H1 (cell line): Measurements from ENCODE around the gene TXNRD3. TPM values are rescaled to one million over a fixed set of nuclear protein-coding genes. Genes with fewer than 3 reads are reported as not detected.

Experiments used
- CTCF ChIA-PET: fragments of 300-600 bp; sonication (Branson Sonifier 250); formaldehyde crosslinking; loops from one replicate; lab custom pipeline; 2021; ENCODE audit not compliant: partially characterized antibody; lab: Charles Lee
- POLR2A ChIA-PET: fragments of 300-600 bp; sonication (Branson Sonifier 250); formaldehyde crosslinking; loops from one replicate; lab custom pipeline; 2021; ENCODE audit warnings: inconsistent platforms; ENCODE audit not compliant: partially characterized antibody; lab: Charles Lee
- DNase-seq, 2 experiments: peaks; one replicate each; pipeline versions ENCODE4 v3.0.0 to v3.0.0-alpha.2; 2010 to 2022; ENCODE audit warnings: low spot score in 2 of 2, low read depth in 1 of 2, mixed read lengths in 1 of 2
- FAIRE-seq: peaks from 2 replicates; lab custom pipeline; 2011; peaks lifted over from hg19 to GRCh38; lab: Jason Lieb, UNC
- H2AFZ ChIP-seq: 2 replicates; pipeline ENCODE4 v1.8.1; 2012; ENCODE audit warnings: low read length, inconsistent platforms
- H2AK5ac ChIP-seq: 2 replicates; pipeline ENCODE4 v1.6.1; 2013; ENCODE audit warnings: low read depth, low read length
- H2BK120ac ChIP-seq: replicated peaks from 2 replicates; pipeline ENCODE3; 2013; ENCODE audit warnings: low read depth, low read length, inconsistent platforms
- H2BK12ac ChIP-seq: 2 replicates; pipeline ENCODE4 v1.6.1; 2013; ENCODE audit warnings: low read depth, low read length
- H2BK15ac ChIP-seq: 2 replicates; pipeline ENCODE4 v1.6.1; 2013; ENCODE audit warnings: low read length
- H2BK20ac ChIP-seq: 2 replicates; pipeline ENCODE4 v1.6.1; 2013; ENCODE audit warnings: low read length
- H2BK5ac ChIP-seq: 2 replicates; pipeline ENCODE4 v1.6.1; 2013; ENCODE audit warnings: low read depth, low read length
- H3K14ac ChIP-seq: 2 replicates; pipeline ENCODE4 v1.6.1; 2013; ENCODE audit warnings: inconsistent platforms; ENCODE audit not compliant: insufficient read length
- H3K18ac ChIP-seq: 2 replicates; pipeline ENCODE4 v1.6.1; 2013; ENCODE audit warnings: low read length; ENCODE audit errors: extremely low read depth
- H3K23ac ChIP-seq: 2 replicates; pipeline ENCODE4 v1.6.1; 2013; ENCODE audit warnings: inconsistent platforms; ENCODE audit not compliant: insufficient read length
- H3K23me2 ChIP-seq: 2 replicates; pipeline ENCODE4 v1.6.1; 2013; ENCODE audit warnings: low read depth, low read length
- H3K27ac ChIP-seq: 2 replicates; pipeline ENCODE4 v1.6.1; 2011; ENCODE audit warnings: low read depth, low read length, inconsistent platforms
- H3K27me3 ChIP-seq, 4 experiments: replicated peaks in 1 of 4; 1 replicate in 1 of 4; 2 replicates in 3 of 4; pipeline versions ENCODE4 v1.6.1 to v1.8.1; 2011 to 2013; ENCODE audit warnings: low read length in 3 of 4, mild to moderate bottlenecking in 3 of 4, inconsistent platforms in 2 of 4, mixed read lengths in 2 of 4, moderate library complexity in 1 of 4; ENCODE audit not compliant: control insufficient read depth in 3 of 4, insufficient read depth in 3 of 4; ENCODE audit errors: extremely low read depth in 1 of 4
- H3K36me3 ChIP-seq, 4 experiments: 2 replicates each; pipeline versions ENCODE4 v1.6.1 to v1.8.1; 2011 to 2013; ENCODE audit warnings: mild to moderate bottlenecking in 4 of 4, low read length in 3 of 4, moderate library complexity in 2 of 4, control low read depth in 1 of 4, inconsistent platforms in 1 of 4; ENCODE audit not compliant: insufficient read depth in 4 of 4, control insufficient read depth in 2 of 4
- H3K4ac ChIP-seq: replicated peaks from 2 replicates; pipeline ENCODE3; 2013; ENCODE audit warnings: low read length, low read depth, mixed read lengths, inconsistent platforms; ENCODE audit not compliant: insufficient read length
- H3K4me1 ChIP-seq, 4 experiments: replicated peaks in 1 of 4; 1 replicate in 1 of 4; 2 replicates in 3 of 4; pipeline versions ENCODE4 v1.6.1 to v1.8.1; 2011 to 2013; ENCODE audit warnings: low read length in 3 of 4, inconsistent platforms in 2 of 4, mixed read lengths in 1 of 4; ENCODE audit not compliant: insufficient read depth in 4 of 4, control insufficient read depth in 3 of 4
- H3K4me2 ChIP-seq, 2 experiments: 2 replicates each; pipeline versions ENCODE4 v1.6.1 to v1.8.1; 2011 to 2013; ENCODE audit warnings: low read depth in 2 of 2, low read length in 2 of 2, control low read depth in 1 of 2, inconsistent platforms in 1 of 2, mild to moderate bottlenecking in 1 of 2; ENCODE audit not compliant: insufficient read depth in 1 of 2
- H3K4me3 ChIP-seq, 4 experiments: fragments of 200-600, 300-600 bp in 1 of 4; sonication (generic), shearing (Covaris generic), sonication (Bioruptor Twin) in 1 of 4; 2 replicates each; pipeline versions ENCODE4 v1.5.1 to v1.8.1; 2011 to 2016; ENCODE audit warnings: low read length in 4 of 4, low read depth in 3 of 4, control low read depth in 2 of 4, inconsistent platforms in 2 of 4, mild to moderate bottlenecking in 2 of 4, mixed read lengths in 1 of 4, moderate library complexity in 1 of 4; ENCODE audit not compliant: insufficient read depth in 2 of 4; ENCODE audit errors: extremely low read depth in 1 of 4
- H3K56ac ChIP-seq: replicated peaks from 2 replicates; pipeline ENCODE3; 2013; ENCODE audit warnings: low read depth, mild to moderate bottlenecking, mixed read lengths, low read length, inconsistent platforms; ENCODE audit not compliant: insufficient read length
- H3K79me1 ChIP-seq: 2 replicates; pipeline ENCODE4 v1.6.1; 2013; ENCODE audit warnings: low read depth, low read length, control low read depth
- H3K79me2 ChIP-seq, 2 experiments: 2 replicates each; pipeline versions ENCODE4 v1.6.1 to v1.8.1; 2012 to 2013; ENCODE audit warnings: low read length in 2 of 2, mild to moderate bottlenecking in 2 of 2, inconsistent platforms in 1 of 2; ENCODE audit not compliant: insufficient read depth in 2 of 2, control insufficient read depth in 1 of 2
- H3K9ac ChIP-seq, 4 experiments: replicated peaks in 1 of 4; 1 replicate in 1 of 4; 2 replicates in 3 of 4; pipeline versions ENCODE4 v1.6.1 to v1.8.1; 2011 to 2013; ENCODE audit warnings: low read depth in 3 of 4, low read length in 3 of 4, control low read depth in 2 of 4, mild to moderate bottlenecking in 2 of 4, moderate library complexity in 2 of 4, inconsistent platforms in 1 of 4; ENCODE audit errors: extremely low read depth in 1 of 4
- H3K9me3 ChIP-seq, 2 experiments: 2 replicates each; pipeline versions ENCODE4 v1.6.1 to v1.8.1; 2012 to 2013; ENCODE audit warnings: mild to moderate bottlenecking in 2 of 2, moderate library complexity in 2 of 2, control low read depth in 1 of 2, inconsistent platforms in 1 of 2, low read depth in 1 of 2, low read length in 1 of 2, mixed read lengths in 1 of 2; ENCODE audit not compliant: insufficient read depth in 2 of 2
- H4K20me1 ChIP-seq, 2 experiments: replicated peaks in 1 of 2; 2 replicates each; pipeline versions ENCODE3 to v1.8.1; 2011 to 2013; ENCODE audit warnings: inconsistent platforms in 2 of 2, low read length in 2 of 2, mild to moderate bottlenecking in 1 of 2; ENCODE audit not compliant: insufficient read depth in 2 of 2, control insufficient read depth in 1 of 2
- H4K5ac ChIP-seq: 2 replicates; pipeline ENCODE4 v1.6.1; 2013; ENCODE audit warnings: low read length, low read depth, mixed read lengths, inconsistent platforms; ENCODE audit not compliant: insufficient read length
- H4K8ac ChIP-seq: 2 replicates; pipeline ENCODE4 v1.8.0; 2013; ENCODE audit warnings: mild to moderate bottlenecking, moderate library complexity, low read length, inconsistent platforms; ENCODE audit not compliant: insufficient read depth; ENCODE audit errors: extremely low read depth
- H4K91ac ChIP-seq: replicated peaks from 2 replicates; pipeline ENCODE3; 2013; ENCODE audit warnings: low read length, mixed read lengths, inconsistent platforms; ENCODE audit not compliant: insufficient read length
- ASH2L ChIP-seq: fragments of 200-600, 300-600 bp; sonication (generic); IDR thresholded peaks from one replicate; pipeline ENCODE4 v1.7.1; 2017; ENCODE audit warnings: low read length
- ATF2 ChIP-seq: IDR thresholded peaks from 2 replicates; pipeline ENCODE4 v1.6.1; 2012; ENCODE audit warnings: low read length, inconsistent platforms
- BACH1 ChIP-seq: IDR thresholded peaks from 2 replicates; pipeline ENCODE4 v1.6.1; 2012; ENCODE audit warnings: low read length, improper control_type of control experiment
- CHD1 ChIP-seq: IDR thresholded peaks from 2 replicates; pipeline ENCODE4 v1.6.1; 2012; ENCODE audit warnings: low read depth, low read length, improper control_type of control experiment
- HDAC6 ChIP-seq: IDR thresholded peaks from one replicate; pipeline ENCODE4 v1.7.1; 2012; ENCODE audit warnings: low read depth, mild to moderate bottlenecking, inconsistent platforms, low read length, moderate library complexity
- KDM1A ChIP-seq: fragments of 200-600, 300-600 bp; sonication (generic); IDR thresholded peaks from 2 replicates; pipeline ENCODE4 v1.7.1; 2016; ENCODE audit warnings: mild to moderate bottlenecking, low read length, borderline replicate concordance
- MAFK ChIP-seq: IDR thresholded peaks from 2 replicates; pipeline ENCODE4 v1.6.1; 2012; ENCODE audit warnings: low read depth, mild to moderate bottlenecking, improper control_type of control experiment, low read length
- NANOG ChIP-seq: IDR thresholded peaks from 2 replicates; pipeline ENCODE4 v1.6.1; 2011; ENCODE audit warnings: low read length, low read depth, mild to moderate bottlenecking, inconsistent platforms; ENCODE audit not compliant: insufficient read depth, poor library complexity, severe bottlenecking
- POLR2A ChIP-seq, 2 experiments: IDR thresholded peaks; 1 replicate in 1 of 2; 2 replicates in 1 of 2; pipeline ENCODE4 v1.6.1; 2011; ENCODE audit warnings: low read depth in 2 of 2, low read length in 2 of 2, mild to moderate bottlenecking in 2 of 2; ENCODE audit errors: control extremely low read depth in 1 of 2
- SIN3A ChIP-seq, 2 experiments: IDR thresholded peaks in 1 of 2; conservative IDR thresholded peaks in 1 of 2; 2 replicates each; pipeline ENCODE4 v1.6.1; 2011 to 2012; ENCODE audit warnings: low read length in 2 of 2, improper control_type of control experiment in 1 of 2, low read depth in 1 of 2, mild to moderate bottlenecking in 1 of 2
- SIX5 ChIP-seq: IDR thresholded peaks from 2 replicates; pipeline ENCODE4 v1.6.1; 2011; ENCODE audit warnings: mild to moderate bottlenecking, low read depth, low read length
- TBP ChIP-seq: IDR thresholded peaks from 2 replicates; pipeline ENCODE4 v1.6.1; 2011; ENCODE audit warnings: low read depth, low read length, improper control_type of control experiment
- TCF12 ChIP-seq: IDR thresholded peaks from 2 replicates; pipeline ENCODE4 v1.6.1; 2011; ENCODE audit warnings: low read depth, mild to moderate bottlenecking, low read length
- WGBS, 2 experiments: shearing (Covaris generic) in 1 of 2; methylation state at CpG; one replicate each; pipeline versions ENCODE4 v1.1.6 to v1.1.7; 2013 to 2015; ENCODE audit warnings: low lambda C conversion rate in 2 of 2, mixed read lengths in 2 of 2, inconsistent platforms in 1 of 2, low coverage in 1 of 2, missing lambda C conversion rate in 1 of 2; ENCODE audit not compliant: insufficient replicate concordance in 2 of 2, insufficient coverage in 1 of 2, insufficient read length in 1 of 2; ENCODE audit errors: extremely low coverage in 1 of 2, missing lambda C conversion rate in 1 of 2; 5-methylcytosine and 5-hydroxymethylcytosine counted together
- polyA plus RNA-seq, 7 experiments: library from polyadenylated mRNA; depleted of rRNA in 3 of 7; stranded (reverse) in 5 of 7; unstranded in 2 of 7; fragments of >200 nt in 5 of 7; fragments of 200-250 nt in 2 of 7; gene quantifications; 1 replicate in 5 of 7; 2 replicates in 1 of 7; 4 replicates in 1 of 7; pipeline versions ENCODE4 v1.2.1 to v1.2.3, GENCODE V29; 2011 to 2013; ENCODE audit warnings: missing spikeins in 2 of 7, mixed read lengths in 2 of 7
- total RNA-seq: library from RNA; stranded (reverse); fragmentation: NEBNext Ultra II Directional; extraction: Animal tissue kit (Norgen Biotek cat#: 25700); gene quantifications from 2 replicates; pipeline ENCODE4 v1.2.1, GENCODE V29; 2021

TXNRD3 gene
- total and polyA plus RNA-seq, 2 of the 8 experiments (the other 6 are each of a cell fraction or from before 2014, with no cell fraction given) = 3.4 to 4.3 TPM

DNA sequence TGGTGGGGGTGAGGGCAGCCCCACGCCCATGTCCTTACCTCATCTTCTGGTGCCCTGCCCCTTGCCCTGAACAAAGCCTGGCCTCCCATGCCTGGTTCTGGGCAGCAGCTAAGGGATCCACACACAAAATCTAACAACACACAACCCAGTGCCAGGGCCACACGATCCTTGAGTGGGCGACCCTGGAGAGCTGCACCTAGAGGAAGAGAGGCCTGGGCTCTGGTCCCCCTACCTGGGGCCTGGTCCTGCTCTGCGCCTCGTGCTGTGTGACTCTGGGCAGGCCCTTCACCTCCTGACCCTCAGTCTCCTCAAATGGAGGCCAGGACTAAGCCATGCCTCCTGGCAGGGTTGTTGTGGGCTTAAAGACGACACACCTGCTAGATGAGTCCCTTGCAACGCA is 76.2 kb downstream of the TXNRD3 start:
- POLR2A ChIA-PET = no interaction called here
- WGBS, 2 experiments = 94% methylated on average over 7 of the region's 7 CpGs; no CpG with 5 or more reads in 1 of the 2 experiments
- no peak for FAIRE-seq
- TF ChIP-seq CHD1 (no peak), POLR2A (IDR thresholded peaks at IDR 0.05; ENCODE audit: control extremely low read depth in 1 of 2, low read depth in 2 of 2, low read length in 2 of 2) (no peak), KDM1A (no peak), NANOG (no peak), BACH1 (no peak), ATF2 (no peak), TCF12 (no peak), SIN3A (conservative IDR thresholded peaks at IDR 0.05 in 1 of 2, IDR thresholded peaks at IDR 0.05 in 1 of 2; ENCODE audit: low read depth in 1 of 2, low read length in 2 of 2) (no peak), SIX5 (no peak), TBP (no peak), HDAC6 (no peak), ASH2L (no peak), MAFK (no peak)

More for the DNA sequence above, 76.2 kb downstream of the TXNRD3 start:
- Histone ChIP-seq H3K56ac (no peak overlapping the region), H3K4me3 (no peak overlapping the region), H3K27me3 (no peaks in the 10 kb centered on the region; a peak in 1 of 7 replicates), H4K20me1 (no peaks in the 10 kb centered on the region), H4K8ac (no peak overlapping the region), H3K79me2 (no peaks in the 10 kb centered on the region), H2BK5ac (no peak overlapping the region), H4K5ac (no peak overlapping the region), H3K23me2 (no peaks in the 10 kb centered on the region), H3K4ac (no peak overlapping the region), H3K4me1 (no peaks in the 10 kb centered on the region), H3K9ac (no peak overlapping the region), H3K27ac (no peak overlapping the region), H3K36me3 (no peaks in the 10 kb centered on the region), H3K79me1 (no peaks in the 10 kb centered on the region), H2BK12ac (no peak overlapping the region), H3K9me3 (no peaks in the 10 kb centered on the region), H2BK120ac (no peak overlapping the region), H3K14ac (no peak overlapping the region), H3K23ac (no peak overlapping the region), H3K18ac (no peak overlapping the region), H2BK20ac (no peak overlapping the region), H2AK5ac (no peak overlapping the region), H2AFZ (no peak overlapping the region), H2BK15ac (no peak overlapping the region), H4K91ac (no peak overlapping the region), H3K4me2 (no peak overlapping the region)
- CTCF ChIA-PET = interaction anchor here (1.5 kb wide), 1 partner anchor 9 kb away, joined by 8 read pairs; no protein-coding TSS in a partner anchor
- no peak for DNase-seq
